HG02870 (cell line): ENCODE data around the gene DLEC1.
A peak's percentile ranks its signal among the peaks of the same experiment; 100 is the strongest.
"Not testable (repeated sequence)": the region's sequence is repeated elsewhere in the genome, so short reads cannot be mapped to it uniquely, and the experiment has no call there.

Experiments used
- ATAC-seq: cut with Tn5 transposase; IDR thresholded peaks from one replicate; pipeline ENCODE4 v1.9.1; 2021; ENCODE audit warnings: mild to moderate bottlenecking, moderate library complexity; ENCODE audit not compliant: unreplicated experiment

The DLEC1 gene

DNA sequence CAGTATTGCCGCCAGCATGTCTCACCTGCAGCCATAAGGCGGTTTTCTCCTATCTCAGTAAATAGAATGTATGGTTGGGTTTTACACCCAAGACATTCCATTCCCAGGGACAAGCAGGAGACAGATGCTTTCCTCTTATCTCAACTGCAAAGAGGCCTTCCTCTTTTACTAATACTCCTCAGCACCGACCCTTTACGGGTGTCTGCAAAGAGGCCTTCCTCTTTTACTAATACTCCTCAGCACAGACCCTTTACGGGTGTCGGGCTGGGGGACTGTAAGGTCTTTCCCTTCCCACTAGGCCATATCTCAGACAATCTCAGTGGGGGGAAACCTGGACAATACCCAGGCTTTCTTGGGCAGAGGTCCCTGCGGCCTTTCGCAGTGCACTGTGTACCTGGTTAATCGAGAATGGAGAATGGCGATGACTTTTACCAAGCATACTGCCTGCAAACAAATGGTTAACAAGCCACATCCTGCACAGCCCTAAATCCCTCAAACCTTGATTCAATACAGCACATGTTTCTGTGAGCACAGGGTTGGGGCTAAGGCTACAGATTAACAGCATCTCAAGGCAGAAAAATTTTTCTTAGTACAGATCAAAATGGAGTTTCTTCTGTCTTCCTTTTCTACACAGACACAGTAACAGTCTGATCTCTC lies 96.7 kb downstream of the DLEC1 start:
- not testable (repeated sequence) for ATAC-seq

DNA sequence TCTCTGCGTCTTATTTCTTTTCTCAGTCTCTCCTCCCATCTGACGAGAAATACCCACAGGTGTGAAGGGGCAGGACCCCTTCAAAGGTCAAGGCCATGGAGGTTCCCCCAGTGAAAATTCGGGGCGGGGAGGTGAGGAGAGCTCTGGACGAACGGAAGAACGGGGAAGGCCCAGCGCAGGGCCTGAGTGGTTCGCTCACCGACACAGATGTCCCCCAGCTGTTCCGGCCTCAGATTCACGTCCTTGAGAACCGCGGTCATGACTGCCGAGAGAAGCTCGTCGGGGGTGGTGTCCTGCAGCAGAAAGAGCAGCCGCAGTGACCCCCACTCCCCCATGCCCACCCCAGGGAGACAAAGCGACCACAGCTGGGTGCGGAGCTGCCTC lies 97.4 kb downstream of the DLEC1 start:
- no peak for ATAC-seq

DNA sequence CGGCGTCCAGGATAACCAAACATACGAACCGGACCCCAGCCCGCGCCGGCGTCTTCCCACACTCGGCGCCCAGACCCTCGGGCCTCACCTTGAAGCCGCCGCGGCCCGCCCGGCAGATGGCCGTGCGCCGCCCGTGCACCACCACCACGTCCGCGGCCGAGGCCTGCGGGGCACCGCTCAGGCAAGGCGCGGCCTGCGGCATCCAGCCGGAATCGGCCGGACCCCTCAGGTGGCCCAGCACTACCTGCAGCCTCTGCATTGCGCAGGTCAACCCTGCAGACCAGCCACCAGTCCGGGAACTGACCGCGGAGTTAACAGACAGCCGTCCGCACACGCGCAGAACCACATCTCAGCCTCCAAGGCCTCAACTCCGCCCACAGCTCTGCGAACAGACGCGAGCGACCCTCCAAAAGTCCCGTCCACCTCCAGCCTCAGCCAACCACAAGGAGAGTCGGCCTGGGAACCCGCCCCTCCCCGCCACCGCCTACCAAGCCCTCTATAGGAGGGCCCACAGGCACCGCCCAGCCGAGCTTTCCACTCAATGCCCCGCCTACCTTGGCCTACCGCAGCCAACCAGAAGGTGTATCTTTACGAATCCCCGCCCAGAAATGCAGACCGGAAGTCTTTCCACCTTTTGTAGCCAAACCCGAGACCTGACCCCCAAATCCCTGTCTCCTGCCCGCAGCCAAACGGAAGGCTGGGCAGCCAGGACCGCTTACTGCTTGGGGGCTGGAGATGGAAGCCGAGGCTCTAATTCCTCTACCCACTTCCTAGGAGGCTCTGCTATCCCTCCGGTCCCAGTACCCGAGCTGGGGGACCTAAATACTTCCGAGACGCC lies 98.0 kb downstream of the DLEC1 start, which contains the start of gene ACAA1:
Gene ACAA1 (minus strand): TSS at position 351 of the 838 bp plus-strand sequence. CDS start 92 bp downstream, at position 259.
- peak; percentile 87 for ATAC-seq

DNA sequence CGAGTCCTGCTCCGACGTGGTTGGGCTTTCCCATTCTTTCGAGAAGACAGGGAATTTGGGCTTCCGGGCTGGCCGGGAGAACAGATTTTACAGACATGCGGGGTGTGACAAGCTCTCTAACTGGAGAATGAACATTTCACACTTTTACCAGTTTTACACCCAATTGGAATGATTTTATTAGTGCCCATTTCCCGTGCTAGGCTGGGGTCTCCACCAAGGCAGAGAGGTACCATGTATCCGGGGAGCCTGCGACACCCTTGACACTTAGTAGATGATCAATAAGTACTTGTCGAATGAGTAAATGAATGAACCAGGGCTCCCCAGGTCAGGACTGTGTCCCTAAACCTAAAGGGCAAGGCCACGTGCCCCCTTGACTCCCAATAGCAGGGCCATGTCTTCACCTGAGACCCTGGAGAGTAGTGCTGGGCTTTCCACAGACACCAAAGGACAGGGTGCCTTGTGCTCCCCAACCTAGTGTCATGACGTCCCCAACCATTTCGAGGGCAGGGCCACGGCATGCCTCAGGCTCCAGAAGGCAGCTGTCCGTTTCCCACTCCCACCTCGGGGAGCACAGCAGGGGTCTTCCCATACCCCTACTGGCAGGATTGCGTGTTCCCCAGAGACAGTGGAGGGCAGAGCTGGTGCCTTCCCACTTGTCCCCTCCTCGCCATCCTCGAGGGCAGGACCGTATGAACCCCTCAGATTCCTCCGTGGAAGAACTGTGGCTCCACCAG lies 98.8 kb downstream of the DLEC1 start:
- ATAC-seq: peak; percentile 0

DNA sequence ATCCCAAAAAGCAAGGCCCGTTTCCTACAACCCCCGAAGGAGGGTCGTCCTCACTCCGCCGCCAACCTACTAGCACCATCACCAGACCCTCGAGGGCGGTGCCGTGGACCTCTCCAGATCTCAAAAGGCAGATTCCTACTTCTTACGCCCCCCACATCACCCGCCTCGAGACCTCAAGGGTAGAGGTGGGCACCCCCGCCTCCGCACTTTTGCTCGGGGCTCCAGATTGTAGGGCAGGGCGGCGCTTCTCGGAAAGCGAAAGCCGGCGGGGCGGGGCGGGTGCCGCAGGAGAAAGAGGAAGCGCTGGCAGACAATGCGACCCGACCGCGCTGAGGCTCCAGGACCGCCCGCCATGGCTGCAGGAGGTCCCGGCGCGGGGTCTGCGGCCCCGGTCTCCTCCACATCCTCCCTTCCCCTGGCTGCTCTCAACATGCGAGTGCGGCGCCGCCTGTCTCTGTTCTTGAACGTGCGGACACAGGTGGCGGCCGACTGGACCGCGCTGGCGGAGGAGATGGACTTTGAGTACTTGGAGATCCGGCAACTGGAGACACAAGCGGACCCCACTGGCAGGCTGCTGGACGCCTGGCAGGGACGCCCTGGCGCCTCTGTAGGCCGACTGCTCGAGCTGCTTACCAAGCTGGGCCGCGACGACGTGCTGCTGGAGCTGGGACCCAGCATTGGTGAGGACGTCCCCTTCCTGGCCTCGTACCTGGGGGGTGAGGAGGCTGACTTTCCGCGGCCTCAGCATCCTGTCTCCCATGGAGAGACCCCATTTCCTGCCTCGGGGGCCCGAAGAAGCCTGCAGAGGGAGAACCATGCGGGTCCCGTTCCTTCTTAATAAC lies 99.6 kb downstream of the DLEC1 start, which contains the start of gene MYD88:
Gene MYD88 (plus strand): TSS at position 313 of the 842 bp plus-strand sequence. CDS start 40 bp downstream, at position 353.
- ATAC-seq: peak; percentile 35

DNA sequence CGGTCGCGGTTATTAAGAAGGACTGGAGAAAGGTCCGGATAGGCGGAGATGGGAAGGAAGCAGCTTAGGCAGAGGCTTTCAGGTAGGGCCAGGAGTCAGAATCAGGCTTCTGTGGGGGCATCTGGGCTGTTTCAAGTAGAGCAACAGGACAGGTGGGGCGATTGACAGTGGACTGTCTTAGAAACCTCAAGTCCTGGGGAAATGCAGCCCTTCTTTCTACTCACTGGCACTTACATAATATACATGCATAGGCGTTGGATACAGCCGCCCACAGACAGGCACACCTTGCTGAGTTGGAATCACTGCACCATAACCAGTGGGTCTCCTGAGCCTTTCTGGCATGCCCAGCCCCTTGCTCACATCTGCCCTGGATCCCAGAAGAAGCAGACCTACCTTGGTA lies 100.2 kb downstream of the DLEC1 start:
- ATAC-seq: no peak

DNA sequence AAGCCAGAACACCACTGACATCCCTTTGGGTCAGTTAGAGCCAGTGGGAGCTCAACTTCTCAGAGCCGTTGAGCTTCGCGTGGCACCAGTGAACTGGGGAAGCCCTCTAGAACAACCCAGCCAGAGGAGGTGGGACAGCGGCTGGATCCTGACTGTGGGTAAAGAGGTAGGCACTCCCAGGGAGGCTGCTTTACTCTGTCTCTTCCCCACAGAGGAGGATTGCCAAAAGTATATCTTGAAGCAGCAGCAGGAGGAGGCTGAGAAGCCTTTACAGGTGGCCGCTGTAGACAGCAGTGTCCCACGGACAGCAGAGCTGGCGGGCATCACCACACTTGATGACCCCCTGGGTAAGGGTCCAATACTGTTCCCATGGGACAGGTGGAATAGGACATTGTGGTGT lies 100.6 kb downstream of the DLEC1 start:
- ATAC-seq: no peak

DNA sequence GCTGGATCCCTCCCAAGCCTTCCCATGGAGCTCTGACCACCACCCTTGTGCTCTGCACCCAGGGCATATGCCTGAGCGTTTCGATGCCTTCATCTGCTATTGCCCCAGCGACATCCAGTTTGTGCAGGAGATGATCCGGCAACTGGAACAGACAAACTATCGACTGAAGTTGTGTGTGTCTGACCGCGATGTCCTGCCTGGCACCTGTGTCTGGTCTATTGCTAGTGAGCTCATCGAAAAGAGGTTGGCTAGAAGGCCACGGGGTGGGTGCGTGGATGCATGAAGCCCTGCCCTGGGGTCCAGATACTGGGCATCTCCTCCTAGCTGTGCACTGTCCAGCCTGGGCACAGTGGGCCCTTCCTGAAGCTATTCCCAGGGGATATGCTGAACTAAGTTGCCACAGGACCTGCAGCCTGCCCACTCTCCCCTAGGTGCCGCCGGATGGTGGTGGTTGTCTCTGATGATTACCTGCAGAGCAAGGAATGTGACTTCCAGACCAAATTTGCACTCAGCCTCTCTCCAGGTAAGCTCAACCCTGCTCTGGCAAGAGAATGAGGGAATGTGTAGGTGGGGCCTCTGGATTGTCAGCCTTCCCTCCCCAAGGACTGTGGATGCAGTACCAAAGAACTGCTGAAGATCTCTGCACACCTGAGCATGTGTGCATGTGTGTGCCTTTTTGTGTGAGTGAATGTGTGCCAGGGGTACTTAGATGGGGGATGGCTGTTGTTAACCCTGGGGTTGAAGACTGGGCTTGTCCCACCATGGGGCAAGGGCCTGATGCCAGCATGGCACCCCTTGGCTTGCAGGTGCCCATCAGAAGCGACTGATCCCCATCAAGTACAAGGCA lies 101.5 kb downstream of the DLEC1 start:
- ATAC-seq: no peak

DNA sequence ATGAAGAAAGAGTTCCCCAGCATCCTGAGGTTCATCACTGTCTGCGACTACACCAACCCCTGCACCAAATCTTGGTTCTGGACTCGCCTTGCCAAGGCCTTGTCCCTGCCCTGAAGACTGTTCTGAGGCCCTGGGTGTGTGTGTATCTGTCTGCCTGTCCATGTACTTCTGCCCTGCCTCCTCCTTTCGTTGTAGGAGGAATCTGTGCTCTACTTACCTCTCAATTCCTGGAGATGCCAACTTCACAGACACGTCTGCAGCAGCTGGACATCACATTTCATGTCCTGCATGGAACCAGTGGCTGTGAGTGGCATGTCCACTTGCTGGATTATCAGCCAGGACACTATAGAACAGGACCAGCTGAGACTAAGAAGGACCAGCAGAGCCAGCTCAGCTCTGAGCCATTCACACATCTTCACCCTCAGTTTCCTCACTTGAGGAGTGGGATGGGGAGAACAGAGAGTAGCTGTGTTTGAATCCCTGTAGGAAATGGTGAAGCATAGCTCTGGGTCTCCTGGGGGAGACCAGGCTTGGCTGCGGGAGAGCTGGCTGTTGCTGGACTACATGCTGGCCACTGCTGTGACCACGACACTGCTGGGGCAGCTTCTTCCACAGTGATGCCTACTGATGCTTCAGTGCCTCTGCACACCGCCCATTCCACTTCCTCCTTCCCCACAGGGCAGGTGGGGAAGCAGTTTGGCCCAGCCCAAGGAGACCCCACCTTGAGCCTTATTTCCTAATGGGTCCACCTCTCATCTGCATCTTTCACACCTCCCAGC lies 102.4 kb downstream of the DLEC1 start:
- ATAC-seq: no peak

DNA sequence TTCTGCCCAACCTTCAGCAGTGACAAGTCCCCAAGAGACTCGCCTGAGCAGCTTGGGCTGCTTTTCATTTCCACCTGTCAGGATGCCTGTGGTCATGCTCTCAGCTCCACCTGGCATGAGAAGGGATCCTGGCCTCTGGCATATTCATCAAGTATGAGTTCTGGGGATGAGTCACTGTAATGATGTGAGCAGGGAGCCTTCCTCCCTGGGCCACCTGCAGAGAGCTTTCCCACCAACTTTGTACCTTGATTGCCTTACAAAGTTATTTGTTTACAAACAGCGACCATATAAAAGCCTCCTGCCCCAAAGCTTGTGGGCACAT lies 102.9 kb downstream of the DLEC1 start:
- ATAC-seq: no peak

DNA sequence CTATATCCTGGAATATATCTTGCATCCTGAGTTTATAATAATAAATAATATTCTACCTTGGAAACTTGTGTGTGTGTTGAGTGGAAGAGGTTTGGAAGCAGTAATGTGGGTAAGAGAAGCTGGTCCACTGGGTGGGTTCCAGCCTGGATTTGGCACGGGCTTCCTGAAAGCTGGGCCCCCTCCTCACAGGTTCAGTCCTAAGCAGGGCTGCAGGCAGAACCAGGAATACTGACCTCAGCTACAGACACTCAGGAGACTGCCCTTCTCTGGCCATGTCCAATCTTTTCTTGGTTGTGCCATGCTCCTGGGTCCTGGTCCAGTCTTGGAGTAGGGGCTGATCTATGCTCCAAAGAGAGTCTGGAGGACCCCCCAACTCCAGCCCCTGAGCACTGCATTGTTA lies 104.0 kb downstream of the DLEC1 start:
- no peak for ATAC-seq

DNA sequence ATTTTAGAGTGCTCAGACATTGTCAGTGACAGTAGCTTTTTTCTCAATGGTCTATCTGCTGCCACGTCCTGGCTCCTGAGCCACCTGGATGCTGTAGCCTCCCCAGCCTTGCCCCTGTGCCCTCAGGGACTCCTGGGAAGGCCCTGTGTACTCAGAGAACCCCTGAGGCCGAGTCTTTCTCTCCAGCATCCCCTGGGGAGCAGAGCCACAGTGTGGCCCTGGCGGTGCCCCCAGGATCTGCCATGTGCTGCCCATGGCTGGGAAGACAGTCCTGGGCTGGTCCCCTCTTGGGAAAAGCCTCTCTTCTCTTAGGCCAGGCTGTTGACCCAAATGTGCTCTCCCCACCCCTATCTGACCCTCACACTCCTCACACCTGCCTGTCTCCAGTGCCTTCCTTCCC lies 104.5 kb downstream of the DLEC1 start:
- ATAC-seq: no peak

DNA sequence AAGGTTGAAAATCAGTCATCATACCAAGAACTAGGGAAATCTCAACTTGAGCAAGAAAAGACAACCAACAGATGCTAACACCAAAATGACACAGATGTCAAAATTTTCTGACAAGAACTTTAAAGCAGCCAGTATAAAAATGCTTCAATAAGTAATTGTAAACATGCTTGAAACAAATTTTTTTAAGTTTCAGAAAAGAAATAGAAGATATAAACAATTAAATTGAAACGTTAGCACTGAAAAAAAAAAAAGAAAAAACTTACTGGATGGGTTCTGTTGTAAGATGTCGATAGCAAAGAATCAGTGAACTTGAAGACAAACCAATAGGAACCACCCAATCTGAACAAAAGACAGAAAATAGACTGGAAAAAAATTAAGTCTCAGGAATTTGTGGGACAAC lies 107.5 kb downstream of the DLEC1 start:
- ATAC-seq: no peak

DNA sequence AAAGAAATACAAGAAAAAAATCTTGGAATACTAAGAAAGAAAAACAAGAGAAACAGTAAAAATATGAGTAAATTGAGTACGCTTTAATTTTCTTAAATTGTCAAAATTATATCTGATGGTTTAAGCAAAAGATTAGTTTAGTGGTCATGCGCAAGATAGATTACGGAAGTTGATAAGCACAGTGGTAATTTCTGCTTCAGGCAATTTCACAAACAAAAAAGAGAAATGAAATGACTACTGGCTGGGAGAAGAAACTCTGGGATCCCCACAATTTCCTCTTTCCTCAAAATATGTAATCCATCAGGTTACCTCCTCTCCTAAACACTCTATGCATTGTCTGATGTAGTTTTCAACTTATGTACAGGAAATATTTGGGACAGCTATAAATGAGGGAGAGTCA lies 108.4 kb downstream of the DLEC1 start:
- ATAC-seq: no peak

DNA sequence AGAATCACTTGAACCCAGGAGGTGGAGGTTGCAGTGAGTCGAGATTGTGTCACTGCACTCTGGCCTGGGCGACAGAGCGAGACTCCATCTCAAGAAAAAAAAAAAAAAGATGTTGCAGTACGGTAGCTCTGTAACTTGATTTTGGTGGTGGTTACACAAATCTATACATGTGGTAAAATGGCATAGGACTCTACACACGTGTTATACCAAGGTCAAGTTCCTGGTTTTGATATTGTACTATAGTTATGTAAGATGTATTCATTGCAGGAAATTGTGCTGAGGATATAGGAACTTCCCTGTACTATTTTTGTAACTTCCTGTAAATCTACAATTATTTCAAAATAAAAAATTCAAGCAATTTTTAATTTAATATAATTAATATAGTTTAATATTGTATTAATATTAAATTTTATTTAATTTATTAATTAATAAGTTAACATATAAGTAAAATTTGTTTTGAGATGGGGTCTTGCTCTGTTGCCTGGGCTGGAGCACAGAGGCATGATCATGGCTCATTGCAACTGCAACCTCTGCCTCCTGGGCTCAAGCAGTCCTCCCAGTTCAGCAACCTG lies 109.4 kb downstream of the DLEC1 start:
- no peak for ATAC-seq

DNA sequence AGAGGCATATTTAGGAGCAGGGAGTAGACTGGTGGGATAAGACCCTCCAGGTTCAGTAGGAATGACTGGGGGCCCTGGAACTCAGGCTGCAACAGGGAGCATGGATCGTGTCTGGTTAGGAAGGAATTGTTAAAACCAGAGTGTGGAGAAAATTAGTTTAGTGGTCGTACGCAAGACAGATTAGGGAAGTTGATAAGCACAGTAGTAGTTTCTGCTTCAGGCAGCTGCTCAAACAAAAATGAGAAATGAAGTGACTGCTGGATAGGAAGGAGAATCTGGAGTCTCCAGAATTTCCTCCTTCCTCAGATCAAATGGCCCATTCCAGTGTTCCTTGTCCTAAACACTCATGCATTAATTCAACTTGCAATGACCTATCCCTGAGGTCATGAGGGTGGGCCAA lies 110.7 kb downstream of the DLEC1 start:
- no peak for ATAC-seq

DNA sequence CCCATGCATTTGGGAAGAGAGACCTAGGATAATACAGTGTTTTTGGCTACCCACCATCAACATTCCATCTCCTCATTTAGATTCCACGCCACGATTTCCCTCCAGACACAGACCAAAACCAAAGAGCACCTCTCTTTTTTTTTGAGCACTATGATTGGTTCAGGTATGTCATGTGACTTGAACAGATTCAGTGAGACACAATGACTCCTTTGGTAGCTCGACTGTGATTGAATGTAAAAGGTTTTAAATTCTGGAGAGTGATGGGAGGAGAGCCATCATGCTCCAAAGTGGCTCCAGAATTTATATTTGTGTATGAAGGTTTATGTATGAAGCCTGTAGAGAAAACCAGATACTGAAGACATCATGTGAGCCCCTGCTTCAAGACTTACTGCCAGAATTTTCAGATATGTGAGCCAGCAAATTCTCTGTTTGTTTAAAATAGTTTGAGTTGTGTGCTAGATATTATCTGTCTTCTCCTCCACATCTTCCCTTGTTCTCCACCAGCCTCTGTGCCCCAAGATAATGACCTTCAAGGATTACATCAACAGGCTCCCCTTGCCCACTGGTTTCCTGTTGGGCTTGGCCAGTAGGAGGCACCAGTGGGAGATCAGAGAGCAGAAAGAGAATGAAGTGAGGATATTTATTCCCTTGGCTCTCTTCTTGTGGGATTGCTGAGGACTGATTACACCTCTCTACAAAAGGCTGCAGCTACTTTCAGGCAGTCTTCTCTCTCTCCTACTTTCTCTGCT lies 111.9 kb downstream of the DLEC1 start:
- no peak for ATAC-seq

DNA sequence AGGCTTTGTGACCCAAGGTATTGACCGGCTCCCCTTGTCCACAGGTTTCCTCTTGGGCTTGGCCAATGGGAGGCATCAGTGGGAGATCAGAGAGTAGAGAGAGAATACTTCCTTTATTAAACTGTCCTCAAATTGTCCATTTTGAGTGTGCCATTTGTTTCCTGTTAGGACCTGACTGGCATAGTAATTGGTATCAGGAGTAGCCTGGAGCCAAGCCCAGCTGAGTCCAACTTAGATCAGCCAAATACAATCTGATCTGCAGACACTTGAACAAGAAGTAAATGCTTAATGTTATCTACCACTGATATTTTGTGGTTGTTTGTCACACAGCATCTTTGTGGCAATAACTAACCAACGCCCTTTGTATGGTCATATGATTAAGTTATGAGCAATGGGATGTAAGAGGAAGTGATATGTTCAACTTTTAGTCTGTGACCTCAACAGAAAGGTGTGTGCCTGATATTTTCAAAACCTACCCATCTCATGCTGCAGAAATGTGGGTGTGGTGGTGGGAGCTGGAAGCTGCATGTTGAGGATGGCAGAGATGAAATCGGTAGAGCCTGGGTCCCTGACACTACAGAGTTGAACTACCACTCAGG lies 112.8 kb downstream of the DLEC1 start:
- ATAC-seq: no peak
